GM18873 (cell line): ENCODE measurements around the gene FMO4.
"Not testable (repeated sequence)": the region's sequence is repeated elsewhere in the genome, so short reads cannot be mapped to it uniquely, and the experiment has no call there.

ENCODE experiments used
- ATAC-seq: cut with Tn5 transposase; IDR thresholded peaks from one replicate; pipeline ENCODE4 v1.9.1; 2021; ENCODE audit warnings: mild to moderate bottlenecking, moderate library complexity, moderate number of reproducible peaks; ENCODE audit not compliant: unreplicated experiment, low FRiP score

FMO4 gene

DNA sequence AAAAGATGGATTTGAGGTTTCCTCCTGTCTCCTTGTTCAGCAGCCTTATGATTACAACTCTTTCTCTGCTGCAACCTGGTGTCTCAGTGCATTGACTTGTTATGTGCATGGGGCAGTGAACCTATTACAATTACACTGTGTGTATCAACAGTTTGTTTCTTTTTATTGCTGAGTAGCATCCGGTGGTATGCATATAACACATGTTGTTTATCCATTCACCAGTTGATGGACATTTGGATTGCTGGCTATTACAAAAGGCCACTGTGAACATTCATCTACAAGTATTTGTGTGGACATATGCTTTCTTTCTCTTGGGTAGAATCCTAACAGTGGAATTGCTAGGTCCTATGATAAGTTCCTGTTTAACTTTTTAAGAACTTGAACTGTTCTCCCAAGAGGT, 65.9 kb downstream of the FMO4 start:
- no peak for ATAC-seq

DNA sequence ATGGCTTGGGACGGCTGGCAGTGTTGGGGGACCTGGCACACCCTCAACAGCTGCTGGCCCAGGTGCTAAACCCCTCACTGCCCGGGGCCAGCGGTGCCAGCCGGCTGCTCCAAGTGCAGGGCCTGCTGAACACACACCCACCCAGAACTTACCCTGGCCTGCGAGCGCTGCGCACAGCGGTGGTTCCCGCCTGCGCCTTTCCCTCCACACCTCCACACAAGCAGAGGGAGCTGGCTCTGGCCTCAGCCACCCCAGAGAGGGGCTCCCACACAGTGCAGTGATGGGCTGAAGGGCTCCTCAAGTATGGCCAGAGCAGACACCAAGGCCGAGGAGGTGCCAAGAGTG, 67.9 kb downstream of the FMO4 start:
- no peak for ATAC-seq

- no peak for ATAC-seq
Observed at GRCh38 chr1:171384496-171384895, 70.5 kb downstream of the FMO4 start.

GRCh38 chr1:171389171-171389570, 75.2 kb downstream of the FMO4 start:
- no peak for ATAC-seq

GRCh38 chr1:171390740-171391139, 76.8 kb downstream of the FMO4 start:
- not testable (repeated sequence) for ATAC-seq
